ENCODE results near the gene IRF2BPL.
A peak's percentile ranks its signal among the peaks of the same experiment; 100 is the strongest.

The IRF2BPL gene

GRCh38 chr14:77009014-77009413 lies 19.5 kb downstream of the IRF2BPL start:
- DNase-seq (ENCODE audit: low read depth) = no peak

- no peak for DNase-seq (ENCODE audit: low read depth)
These were observed 20.0 kb downstream of the IRF2BPL start for GRCh38 chr14:77008541-77008940.

- no peak for DNase-seq (ENCODE audit: low read depth)
These were observed 20.5 kb downstream of the IRF2BPL start for GRCh38 chr14:77007975-77008421.

- no peak for DNase-seq (ENCODE audit: low read depth)
These were observed 21.1 kb downstream of the IRF2BPL start for GRCh38 chr14:77007183-77007974.

GRCh38 chr14:77006132-77006531 lies 22.4 kb downstream of the IRF2BPL start:
- no peak for DNase-seq (ENCODE audit: low read depth)

- no peak for DNase-seq (ENCODE audit: low read depth)
These were observed 22.9 kb downstream of the IRF2BPL start for GRCh38 chr14:77005559-77005958.

GRCh38 chr14:77004711-77005460 lies 23.6 kb downstream of the IRF2BPL start:
- no peak for DNase-seq (ENCODE audit: low read depth)

GRCh38 chr14:77003960-77004710 lies 24.4 kb downstream of the IRF2BPL start:
- no peak for DNase-seq (ENCODE audit: low read depth)

GRCh38 chr14:77002889-77003288 lies 25.6 kb downstream of the IRF2BPL start:
- no peak for DNase-seq (ENCODE audit: low read depth)

- DNase-seq (ENCODE audit: low read depth) = no peak
These were observed 26.2 kb downstream of the IRF2BPL start for GRCh38 chr14:77002335-77002734.

GRCh38 chr14:77000340-77001270 lies 27.9 kb downstream of the IRF2BPL start:
- DNase-seq (ENCODE audit: low read depth) = no peak

- no peak for DNase-seq (ENCODE audit: low read depth)
These were observed 29.6 kb downstream of the IRF2BPL start for GRCh38 chr14:76998910-76999309.

- no peak for DNase-seq (ENCODE audit: low read depth)
These were observed 31.1 kb downstream of the IRF2BPL start for GRCh38 chr14:76997257-76997970.

GRCh38 chr14:76996563-76997146 lies 31.9 kb downstream of the IRF2BPL start:
- no peak for DNase-seq (ENCODE audit: low read depth)

GRCh38 chr14:76995279-76996035 lies 33.1 kb downstream of the IRF2BPL start:
- peak; percentile 18 for DNase-seq (ENCODE audit: low read depth)

GRCh38 chr14:76993752-76994151 lies 34.8 kb downstream of the IRF2BPL start:
- no peak for DNase-seq (ENCODE audit: low read depth)

GRCh38 chr14:76990084-76990483 lies 38.4 kb downstream of the IRF2BPL start:
- DNase-seq (ENCODE audit: low read depth) = no peak

GRCh38 chr14:76987956-76988520 lies 40.5 kb downstream of the IRF2BPL start:
- no peak for DNase-seq (ENCODE audit: low read depth)

- no peak for DNase-seq (ENCODE audit: low read depth)
These were observed 42.3 kb downstream of the IRF2BPL start for GRCh38 chr14:76986231-76986565.
